Measurements from ENCODE around the gene AXL.
"Not testable (repeated sequence)": the region's sequence is repeated elsewhere in the genome, so short reads cannot be mapped to it uniquely, and the experiment has no call there.

The AXL gene

DNA sequence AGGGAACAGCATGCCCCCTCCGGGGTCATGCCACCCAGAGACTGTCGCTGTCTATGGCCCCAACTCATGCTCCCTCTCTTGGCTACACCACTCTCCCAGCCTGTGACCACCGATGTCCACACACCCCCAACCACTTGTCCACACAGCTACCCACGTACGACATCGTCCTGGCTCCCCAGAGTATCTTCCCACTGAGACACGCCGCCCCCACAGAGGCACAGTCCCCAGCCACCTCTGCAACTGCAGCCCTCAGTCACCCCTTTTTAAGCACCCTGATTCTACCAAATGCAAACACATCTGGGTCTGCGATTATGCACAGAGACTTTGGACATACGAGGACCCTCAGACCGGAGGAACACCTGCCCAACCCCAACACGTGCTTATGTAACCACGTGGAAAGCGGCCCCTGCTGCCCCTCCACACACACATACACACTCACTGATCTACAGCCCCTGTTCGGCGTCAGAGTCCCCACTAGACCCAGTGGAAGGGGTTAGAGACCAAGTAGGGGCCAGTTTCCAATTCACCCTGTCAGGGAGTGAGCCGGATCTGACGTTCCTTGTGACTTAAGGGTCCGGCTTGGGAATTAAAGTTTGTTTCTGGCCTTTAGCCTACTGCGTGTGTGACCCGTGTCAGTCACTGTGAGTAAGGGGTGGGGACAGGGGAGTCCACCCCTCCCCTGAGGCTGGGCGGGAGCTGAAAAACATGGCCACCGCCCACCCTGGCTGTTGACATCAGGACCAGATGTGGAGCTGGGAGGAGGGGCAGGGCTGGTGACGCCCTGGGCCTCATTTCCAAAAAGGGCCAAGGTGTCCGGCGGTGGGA, 11.9 kb upstream of the AXL start:
- no peak for DNase-seq (ENCODE audit: low read depth)

DNA sequence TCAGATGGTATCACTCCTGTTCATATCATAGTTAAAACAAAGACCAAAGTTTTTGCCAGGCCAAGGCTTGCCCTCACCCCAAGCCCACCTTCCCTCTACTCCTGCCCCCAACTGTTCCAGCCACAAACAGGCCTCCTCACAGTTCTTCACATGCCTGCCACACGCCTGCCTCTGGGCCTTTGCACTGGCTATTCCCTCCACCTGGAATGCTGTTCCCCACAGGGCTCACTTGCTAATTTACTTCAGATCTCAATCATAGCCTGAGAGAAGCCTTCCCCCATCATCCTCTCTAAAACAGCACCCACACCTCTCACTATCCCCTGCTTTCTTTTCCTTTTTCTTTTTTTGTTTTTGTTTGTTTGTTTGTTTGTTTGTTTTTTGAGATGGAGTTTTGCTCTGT, 4.9 kb upstream of the AXL start:
- no peak for DNase-seq (ENCODE audit: low read depth)

DNA sequence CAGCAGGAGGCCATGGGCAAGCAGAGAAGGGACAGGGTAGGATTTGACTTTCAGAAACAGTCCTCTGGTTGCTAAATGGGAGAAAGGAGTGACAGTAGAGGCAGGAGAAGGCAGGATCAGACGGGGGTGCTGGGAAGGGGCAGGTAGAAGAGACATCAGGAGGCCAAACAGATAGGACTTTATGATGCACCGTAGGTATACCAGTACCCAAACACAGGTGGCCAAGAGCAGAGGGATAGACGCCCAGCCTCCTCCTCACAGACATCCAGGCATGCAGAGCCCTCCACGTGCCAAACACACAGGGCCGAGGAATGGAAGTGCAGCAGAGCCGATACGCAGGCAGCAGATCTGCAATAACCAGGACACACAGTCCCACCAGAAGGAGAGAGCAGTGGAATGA, 1.3 kb upstream of the AXL start:
- no peak for DNase-seq (ENCODE audit: low read depth)

DNA sequence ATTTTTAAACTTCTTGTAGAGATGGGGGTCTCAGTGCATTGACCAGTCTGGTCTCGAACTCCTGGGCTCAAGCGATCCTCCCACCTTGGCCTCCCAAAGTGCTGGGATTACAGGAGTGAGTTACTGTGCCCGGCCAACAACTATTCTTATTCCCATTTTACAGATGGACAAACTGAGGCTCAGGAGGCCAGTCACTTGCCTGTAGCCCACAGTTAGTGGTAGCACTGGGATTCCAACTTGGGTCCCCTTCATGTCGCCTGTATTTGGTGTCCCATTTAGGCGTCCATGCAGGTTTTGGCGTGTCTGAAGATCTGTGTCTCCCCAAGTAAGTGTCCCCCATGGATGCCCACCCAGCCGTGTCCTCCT, 791 bp upstream of the AXL start:
- DNase-seq (ENCODE audit: low read depth): no peak

DNA sequence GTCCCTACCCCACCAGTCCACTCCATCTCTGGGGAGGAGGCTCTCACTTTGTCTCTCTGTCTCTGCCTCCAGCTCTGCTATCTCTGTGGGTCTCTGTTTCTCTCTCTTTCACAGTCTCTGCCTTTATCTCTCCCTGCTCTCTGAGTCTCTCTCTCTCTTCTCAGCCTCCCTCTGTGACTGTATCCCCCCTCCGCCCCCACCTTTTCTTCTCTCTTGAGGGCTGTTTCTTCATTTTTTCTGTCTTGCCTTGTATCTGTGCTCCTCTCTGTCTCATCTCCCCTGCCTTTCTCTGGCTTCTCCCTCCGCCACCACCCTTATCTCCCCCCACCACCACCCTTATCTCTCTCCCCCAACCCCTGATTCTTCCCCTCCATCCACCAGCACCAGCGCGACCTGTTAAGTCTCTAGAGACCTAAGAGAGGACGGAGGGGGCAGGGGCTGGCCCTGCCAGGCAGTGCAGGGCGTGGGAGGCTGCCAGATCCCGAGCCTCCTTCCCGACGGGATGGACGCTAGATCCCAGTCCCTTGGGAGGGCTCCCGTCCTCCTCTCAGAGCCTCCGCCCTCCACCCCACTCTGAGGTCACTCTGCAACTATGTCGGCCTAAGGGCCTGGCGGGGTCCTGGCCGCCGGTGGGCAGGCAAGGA, 1.0 kb downstream of the AXL start:
- DNase-seq (ENCODE audit: low read depth): no peak

DNA sequence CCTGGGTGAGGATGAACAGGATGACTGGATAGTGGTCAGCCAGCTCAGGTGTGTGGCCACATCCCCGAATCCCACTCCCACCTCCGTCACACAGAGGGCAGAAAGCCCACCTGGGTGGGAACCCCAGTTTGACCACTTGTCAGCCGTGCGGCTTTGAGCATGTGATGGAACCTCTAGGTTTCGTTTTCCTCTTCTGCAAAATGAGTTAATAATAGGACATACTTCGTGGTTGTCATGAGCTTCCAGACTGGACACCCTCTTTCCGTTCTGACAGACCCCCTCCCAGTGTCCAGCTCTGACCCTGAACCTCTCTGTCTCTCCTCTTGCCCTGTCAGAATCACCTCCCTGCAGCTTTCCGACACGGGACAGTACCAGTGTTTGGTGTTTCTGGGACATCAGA, 1.8 kb downstream of the AXL start:
- no peak for DNase-seq (ENCODE audit: low read depth)

DNA sequence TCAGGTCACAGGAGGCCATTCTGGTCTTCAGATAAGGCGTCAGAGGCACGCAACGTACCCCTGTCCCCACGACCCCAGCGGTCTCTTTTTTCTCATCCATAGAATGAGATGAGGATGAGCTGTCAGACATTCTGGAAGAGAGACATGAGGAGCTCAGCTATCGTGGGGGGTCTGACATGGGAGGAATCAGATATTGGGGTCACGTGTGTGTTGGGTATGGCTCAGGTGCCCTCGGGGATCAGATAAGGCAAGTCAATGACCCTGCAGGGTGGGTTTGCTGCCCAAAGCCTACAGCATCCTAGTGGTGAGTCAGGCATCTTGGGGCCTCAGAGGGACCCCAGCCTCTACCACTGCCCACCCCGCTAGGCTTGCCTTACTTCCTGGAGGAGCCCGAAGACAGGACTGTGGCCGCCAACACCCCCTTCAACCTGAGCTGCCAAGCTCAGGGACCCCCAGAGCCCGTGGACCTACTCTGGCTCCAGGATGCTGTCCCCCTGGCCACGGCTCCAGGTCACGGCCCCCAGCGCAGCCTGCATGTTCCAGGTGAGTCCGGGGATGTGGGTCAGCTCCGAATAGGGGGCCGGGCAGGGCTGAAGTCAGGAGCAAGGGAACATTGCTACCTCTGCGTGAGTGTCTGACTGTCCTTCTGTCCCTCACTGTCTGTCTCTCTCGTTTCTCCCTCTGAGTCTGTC, 2.6 kb downstream of the AXL start:
- no peak for DNase-seq (ENCODE audit: low read depth)

DNA sequence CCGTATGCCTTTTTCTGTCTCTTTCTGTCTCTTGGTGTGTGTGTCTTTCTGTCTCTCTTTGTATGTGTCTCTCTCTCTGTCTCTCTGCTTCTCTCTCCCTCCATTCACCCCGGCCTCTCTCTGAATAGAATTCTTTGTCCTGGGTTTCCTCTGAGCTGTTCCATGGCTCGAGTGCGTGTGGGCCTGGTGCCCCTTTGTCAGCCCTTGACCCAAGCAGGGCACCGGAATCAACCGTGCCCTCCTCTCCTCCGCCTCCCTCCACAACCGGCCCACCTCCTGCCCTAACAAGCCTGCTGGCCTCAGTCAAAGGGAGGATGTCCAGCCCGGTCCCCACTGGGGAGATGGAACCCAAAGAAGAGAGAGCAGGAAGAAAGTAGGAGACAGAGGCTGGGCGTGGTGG, 3.2 kb downstream of the AXL start:
- no peak for DNase-seq (ENCODE audit: low read depth)

DNA sequence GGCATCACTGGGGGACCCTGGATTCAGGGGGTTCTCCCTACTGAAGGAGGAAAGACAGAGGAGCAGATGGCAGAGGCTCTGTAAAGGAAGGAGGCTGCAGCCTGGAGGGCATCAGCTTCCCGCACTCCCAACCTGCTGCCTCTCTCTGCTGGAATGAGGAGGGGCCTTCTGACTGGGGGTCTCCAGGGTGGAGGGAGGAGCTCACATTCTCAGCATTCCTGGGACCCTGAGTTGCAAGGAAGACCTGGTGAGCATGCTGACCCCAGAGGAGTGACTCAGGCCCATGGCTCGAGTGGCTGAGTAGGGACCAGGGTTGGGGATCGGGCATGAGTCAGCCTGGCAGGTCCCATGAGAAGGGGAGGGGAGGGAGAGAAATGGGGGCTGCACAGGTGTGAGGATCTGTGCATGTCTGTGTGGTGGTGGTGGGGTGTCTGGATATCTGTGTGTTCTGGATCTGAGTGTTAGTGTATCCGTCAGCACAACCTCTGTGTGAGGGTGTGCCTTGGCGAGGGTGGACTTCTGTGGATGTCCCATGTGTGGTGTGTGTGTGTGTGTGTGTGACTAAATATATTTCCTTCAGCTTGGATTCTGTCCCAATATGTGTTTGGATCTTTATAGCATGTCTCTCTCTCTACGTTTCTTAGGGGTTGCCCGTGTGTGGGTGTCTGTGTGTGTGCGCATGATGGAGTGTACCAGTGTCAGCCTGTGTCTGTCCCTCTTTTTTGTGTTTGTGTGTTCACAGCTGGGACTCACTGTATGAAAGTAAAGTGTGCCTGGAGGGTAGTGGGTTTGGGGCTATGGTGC, 4.6 kb downstream of the AXL start:
- DNase-seq (ENCODE audit: low read depth): no peak

DNA sequence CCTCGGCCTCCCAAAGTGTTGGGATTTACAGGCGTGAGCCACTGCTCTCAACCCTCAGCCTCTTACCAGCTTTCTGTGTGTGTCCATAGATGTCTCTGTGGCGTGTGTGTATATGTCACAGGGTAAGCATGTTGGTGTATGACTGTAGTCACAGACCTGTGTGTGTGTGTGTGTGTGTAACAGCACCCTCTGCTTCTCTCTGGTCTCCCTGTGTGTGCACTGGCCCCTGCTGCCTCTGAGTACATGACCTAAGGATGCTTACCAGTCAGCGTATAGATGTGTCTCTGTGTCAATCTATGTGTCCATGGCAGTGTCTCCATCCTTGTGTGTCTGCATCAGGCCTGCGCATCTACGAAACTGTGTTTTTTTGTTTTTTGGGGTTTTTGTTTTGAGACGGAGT, 5.6 kb downstream of the AXL start:
- DNase-seq (ENCODE audit: low read depth): no peak

DNA sequence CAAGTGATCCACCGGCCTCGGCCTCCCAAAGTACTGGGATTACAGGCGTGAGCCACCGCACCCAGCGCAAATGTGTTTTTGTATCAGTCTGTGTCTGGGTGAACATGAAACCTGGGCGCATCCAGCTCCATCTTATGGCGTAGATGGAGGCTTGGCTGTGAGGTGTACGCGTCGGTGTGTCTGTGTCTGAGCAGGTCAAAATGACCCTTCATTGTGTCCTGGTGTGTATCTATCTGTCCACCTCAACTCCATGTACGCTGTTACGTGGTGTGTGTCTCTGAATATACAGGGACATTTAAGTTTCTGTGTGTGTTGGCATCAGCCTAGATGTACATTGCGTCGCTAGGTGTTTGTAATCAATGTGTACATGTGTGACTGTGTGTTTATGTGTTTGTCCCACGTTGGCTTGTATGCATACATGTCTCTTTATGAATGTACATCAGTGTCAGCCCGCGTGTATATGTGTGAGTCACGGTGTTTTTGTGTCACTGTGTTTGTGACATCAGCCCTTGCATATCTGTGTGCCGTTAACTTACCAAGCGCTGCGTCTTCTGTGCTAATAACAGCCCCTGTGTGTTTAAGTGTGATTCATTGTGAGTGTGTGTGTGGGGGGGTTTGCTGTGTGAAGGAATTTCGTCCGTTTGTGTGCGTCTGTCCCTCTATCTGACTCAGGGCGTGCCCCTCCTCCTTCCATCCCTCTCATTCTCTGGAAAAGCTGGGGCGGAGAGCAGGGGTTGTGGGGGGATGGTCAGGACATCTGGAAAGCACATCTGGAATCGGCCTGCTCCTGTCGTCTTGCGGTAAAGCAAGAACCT, 6.4 kb downstream of the AXL start:
- peak; percentile 7 for DNase-seq (ENCODE audit: low read depth)

DNA sequence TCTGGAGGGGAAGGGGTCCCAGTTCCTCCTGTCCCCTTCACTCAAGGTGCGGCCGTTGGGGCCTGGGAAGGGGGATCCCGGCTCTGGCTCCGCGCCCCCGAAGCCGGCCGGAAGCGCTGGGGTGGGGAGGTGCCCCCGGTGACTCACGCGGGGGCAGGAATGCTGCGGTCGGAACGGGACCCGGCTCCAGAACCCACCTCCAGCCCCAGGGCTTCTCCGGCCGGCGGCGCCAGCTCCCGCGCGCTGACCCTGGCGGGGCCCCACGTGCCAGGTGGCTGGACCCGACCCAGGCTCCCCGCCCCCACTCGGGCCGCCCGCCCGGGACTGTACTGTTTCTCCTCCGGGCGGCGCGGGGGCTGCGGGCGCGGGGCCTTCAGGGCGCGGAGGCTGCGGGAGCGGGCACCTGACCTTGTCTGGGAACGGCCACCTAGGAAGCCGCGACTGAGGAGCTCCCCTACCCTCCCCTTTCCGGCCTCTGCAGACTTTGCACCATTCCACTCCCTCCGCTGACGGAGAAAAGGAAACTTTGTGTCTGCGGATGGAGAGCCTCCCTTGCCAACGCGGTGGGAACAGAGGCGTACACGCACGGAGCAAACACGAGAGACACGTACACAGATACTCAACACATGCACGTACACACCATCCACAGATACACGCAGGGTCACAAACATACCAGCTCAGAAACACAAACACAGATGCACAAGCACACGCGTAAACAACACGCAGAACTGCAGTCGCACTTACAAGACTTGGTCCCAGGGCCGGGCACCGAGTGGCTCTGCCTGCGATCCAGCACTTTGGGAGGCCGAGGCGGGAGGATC, 7.2 kb downstream of the AXL start:
- no peak for DNase-seq (ENCODE audit: low read depth)

DNA sequence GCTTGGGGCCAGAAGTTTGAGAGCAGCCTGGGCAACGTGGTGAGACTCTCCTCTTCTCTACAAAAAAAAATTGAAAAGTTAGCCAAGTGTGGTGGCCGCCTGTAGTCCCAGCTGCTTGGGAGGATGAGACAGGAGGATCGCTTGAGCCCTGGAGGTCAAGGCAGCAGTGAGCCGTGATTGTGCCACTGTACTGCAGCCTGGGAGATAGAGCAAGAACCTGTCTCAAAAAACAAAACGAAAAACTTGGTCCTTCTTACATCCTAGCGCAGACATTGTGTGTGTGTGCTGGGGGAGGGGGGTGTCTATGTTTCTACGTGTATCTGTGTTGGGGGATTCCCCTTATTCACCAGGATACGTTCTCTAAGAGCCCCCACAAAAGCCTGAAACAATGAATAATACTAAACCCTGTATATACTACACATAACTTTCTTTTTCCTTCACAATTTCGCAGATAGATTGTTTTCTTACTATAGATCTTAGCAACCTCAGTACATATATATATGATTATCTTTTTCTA, 7.9 kb downstream of the AXL start:
- DNase-seq (ENCODE audit: low read depth): no peak

DNA sequence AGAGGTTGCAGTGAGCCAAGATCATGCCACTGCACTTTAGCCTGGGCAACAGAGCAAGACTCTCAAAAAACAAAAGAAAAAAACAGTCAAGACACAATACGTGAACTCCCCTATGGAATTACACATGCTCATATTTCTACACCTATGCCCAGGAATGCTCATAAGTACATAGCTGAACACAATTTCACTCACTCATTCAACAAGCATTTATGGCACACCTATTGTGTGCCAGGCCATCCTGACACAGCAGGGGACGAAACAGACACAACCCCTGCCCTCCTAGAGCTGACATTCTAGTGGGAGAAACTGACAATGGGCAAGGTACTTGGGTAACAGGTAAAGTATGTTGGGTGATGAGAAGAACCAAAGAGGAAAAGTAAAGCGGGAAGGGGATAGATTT, 9.5 kb downstream of the AXL start:
- DNase-seq (ENCODE audit: low read depth): no peak

DNA sequence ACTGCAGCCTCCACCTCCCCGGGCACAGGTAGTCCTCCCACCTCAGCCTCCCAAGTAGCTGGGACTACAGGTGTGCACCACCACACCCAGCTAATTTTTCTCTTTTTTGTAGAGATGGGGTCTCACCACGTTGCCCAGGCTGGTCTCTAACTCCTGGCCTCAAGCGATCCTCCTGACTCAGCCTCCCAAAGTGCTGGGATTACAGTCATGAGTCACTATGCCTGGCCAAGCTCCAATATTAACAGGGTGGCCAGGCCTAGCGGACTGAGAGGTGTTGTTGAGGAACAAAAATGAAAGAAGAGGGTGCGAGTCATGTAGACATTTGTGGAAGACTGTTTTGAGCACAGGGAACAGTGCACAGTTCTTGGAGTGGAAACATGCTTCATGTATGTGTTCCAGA, 10.3 kb downstream of the AXL start:
- not testable (repeated sequence) for DNase-seq (ENCODE audit: low read depth)

DNA sequence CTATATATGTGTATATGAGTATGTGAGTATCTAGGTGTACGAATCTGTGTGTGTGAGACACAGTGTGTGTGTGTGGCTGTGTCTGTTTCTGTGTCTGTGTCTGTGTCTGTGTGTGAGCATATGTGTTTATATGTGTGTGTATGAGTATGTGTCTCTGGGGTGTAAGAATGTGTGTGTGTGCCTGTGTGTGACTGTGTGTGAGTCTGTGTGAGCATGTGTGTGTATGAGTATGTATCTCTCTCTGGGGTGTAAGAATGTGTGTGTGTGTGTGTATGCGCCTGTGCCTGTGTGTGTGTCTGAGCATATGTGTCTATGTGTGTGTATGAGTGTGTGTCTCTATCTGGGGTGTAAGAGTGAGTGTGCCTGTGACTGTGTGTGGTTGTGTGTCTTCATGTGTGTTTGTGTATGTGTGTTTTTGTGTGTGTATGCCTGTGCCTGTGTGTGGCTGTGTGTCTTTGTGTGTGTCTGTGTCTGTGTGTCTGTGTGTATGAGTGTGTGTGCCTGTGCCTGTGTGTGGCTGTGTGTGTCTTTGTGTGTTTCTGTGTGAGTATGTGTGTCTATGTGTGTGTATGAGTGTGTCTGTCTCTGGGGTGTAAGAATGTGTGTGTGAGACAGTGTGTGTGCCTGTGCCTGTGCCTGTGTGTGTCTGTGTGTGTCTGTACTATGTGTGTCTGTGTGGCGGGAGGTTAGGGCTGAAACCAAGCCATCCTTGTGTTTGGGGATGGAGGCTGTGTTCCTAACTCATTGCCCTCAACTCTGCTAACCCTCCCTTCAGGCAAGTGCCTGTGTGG, 11.2 kb downstream of the AXL start:
- DNase-seq (ENCODE audit: low read depth): no peak

DNA sequence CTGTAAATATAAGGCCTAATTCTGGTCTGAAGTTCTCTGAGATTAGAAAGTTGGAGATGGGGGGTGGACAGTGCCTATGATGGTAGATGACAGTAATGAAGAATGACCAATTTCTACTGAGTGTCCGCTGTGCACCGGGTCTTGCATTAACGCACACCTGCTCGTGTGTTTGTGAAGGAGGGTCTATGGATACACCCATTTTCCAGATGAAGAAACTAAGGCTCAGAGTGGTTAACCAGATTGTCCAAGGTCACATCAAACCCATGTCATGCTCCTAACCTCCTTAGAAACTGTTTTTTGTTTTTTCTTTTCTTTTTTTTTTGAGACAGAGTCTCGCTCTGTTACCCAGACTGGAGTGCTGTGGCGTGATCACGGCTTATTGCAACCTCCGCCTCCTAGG, 13.7 kb downstream of the AXL start:
- DNase-seq (ENCODE audit: low read depth): no peak

DNA sequence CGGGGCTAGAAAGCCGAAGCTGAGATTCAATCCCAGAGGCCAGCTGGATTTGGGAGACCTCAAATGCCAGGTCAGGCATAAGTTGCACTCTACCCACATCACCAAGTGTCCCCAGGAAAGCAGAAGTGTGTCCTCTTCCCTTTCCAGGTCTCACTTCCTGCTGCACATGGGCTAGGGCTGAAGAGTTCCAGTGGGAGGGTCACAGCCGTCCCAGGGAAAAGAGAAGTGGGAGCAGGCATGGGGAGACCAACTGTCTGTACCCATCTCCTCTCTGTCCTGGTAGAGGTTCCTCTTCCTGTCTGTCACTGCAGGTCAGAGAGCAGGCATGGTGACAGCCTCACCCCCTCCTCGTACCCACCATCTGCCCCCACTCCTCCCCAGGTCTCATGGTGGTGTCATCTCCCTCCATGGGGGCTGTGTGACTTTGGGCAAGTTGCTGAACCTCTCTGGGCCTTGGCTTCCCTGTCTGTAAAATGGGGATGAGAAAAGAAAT, 14.8 kb downstream of the AXL start:
- no peak for DNase-seq (ENCODE audit: low read depth)

DNA sequence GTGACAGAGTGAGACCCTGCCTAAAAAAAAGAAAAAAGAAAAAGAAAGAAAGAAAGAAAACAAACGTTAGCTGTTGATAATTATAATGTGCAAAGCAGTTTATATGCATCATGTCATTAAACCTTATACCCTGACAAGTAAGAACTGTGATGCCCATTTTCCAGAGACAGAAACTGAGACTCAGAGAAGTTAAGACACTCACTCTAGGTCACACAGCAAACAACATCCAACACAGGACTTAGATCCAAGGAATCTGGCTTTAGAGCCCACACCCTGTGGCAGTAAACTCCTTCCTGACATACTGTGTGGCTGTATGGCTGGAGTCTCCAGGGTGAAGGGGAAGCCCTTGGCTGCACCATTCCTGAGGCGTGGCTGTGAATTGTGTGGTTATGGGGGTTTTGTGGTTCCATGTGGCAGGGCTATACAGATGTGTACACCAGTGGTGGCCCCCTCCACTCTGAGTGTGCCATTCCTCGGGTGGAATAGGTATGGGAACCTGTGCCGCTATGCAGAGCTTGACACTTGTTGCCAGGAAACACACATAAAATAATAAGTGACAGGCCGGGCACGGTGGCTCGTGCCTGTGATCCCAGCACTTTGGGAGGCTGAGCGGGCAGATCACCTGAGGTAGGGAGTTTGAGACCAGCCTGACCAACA, 15.6 kb downstream of the AXL start:
- DNase-seq (ENCODE audit: low read depth): no peak

Data from activated gamma-delta T cell treated with anti-CD3 and anti-CD28 coated beads, Interleukin-2, amount 50 U/mL, for 16 hours (primary cell).